K562 (cell line): ENCODE measurements around the gene WFDC11. TPM values are rescaled to one million over a fixed set of nuclear protein-coding genes. Genes with fewer than 3 reads are reported as not detected.

Source experiments
- ZNF318 ChIP-seq, 2 experiments: fragments of 450-650 bp; IDR thresholded peaks; 2 replicates each; pipeline ENCODE4 v1.6.1; 2016; ENCODE audit warnings: mild to moderate bottlenecking in 2 of 2, borderline replicate concordance in 1 of 2, low read depth in 1 of 2, moderate library complexity in 1 of 2
- ZNF41 ChIP-seq: fragments of 250-450 bp; sonication (Bioruptor Pico); conservative IDR thresholded peaks from 2 replicates; pipeline ENCODE4 v1.4.0; 2020; ENCODE audit warnings: mild to moderate bottlenecking
- ZNF695 ChIP-seq: fragments of 450-650 bp; formaldehyde crosslinking; IDR thresholded peaks from 2 replicates; pipeline ENCODE4 v1.4.0; 2020; ENCODE audit warnings: mild to moderate bottlenecking, moderate library complexity
- polyA plus RNA-seq, 8 experiments: library from polyadenylated mRNA; depleted of rRNA in 4 of 8; stranded (reverse) in 5 of 8; unstranded in 3 of 8; fragments of >200 nt; fragmentation: Nextera tagmentation in 2 of 8; fragmentation: Illumina TruSeq in 1 of 8; extraction: Ambion mirVana in 2 of 8; extraction: Trizol in 1 of 8; gene quantifications; 2 replicates each; pipeline versions ENCODE4 v1.2.1 to v1.2.3, GENCODE V29; 2011 to 2014; ENCODE audit warnings: inconsistent platforms in 1 of 8, missing spikeins in 1 of 8
- total RNA-seq, 7 experiments: library from RNA; depleted of rRNA in 6 of 7; stranded (reverse); fragments of >200 nt in 6 of 7; fragmentation: Illumina TruSeq in 2 of 7; extraction: Trizol in 2 of 7; gene quantifications; 2 replicates each; pipeline versions ENCODE4 v1.2.1 to v1.2.3, GENCODE V29; 2011 to 2021; ENCODE audit warnings: low replicate concordance in 1 of 7

Gene WFDC11
- total and polyA plus RNA-seq, 9 of the 15 experiments (the other 6 are each of a cell fraction or from before 2014, with no cell fraction given): not detected

- no peak for TF ChIP-seq ZNF318 (IDR thresholded peaks at IDR 0.05; ENCODE audit: borderline replicate concordance in 1 of 2, low read depth in 1 of 2)
- TF ChIP-seq ZNF41 (CRISPR knock-in tag): no peak
- no peak for TF ChIP-seq ZNF695 (CRISPR knock-in tag)
Measured at GRCh38 chr20:45679650-45680049, 9.6 kb upstream of the WFDC11 start (continued).
